Muscle of leg (tissue), 11 donors: ENCODE results near the gene POLD1. TPM values are rescaled to one million over a fixed set of nuclear protein-coding genes. Genes with fewer than 3 reads are reported as not detected.
A peak's percentile ranks its signal among the peaks of the same experiment; 100 is the strongest.

ENCODE experiments used
- DNase-seq: peaks from one replicate; pipeline ENCODE4 v3.0.0; 2013
- H3K27ac ChIP-seq: one replicate; pipeline ENCODE4 v1.5.1; 2013; ENCODE audit warnings: mild to moderate bottlenecking, low read length, control low read depth
- H3K27me3 ChIP-seq: one replicate; pipeline ENCODE4 v1.6.1; 2013; ENCODE audit warnings: low read length; ENCODE audit not compliant: control insufficient read depth, insufficient read depth
- H3K36me3 ChIP-seq: one replicate; pipeline ENCODE4 v1.6.1; 2013; ENCODE audit warnings: low read length; ENCODE audit not compliant: control insufficient read depth, insufficient read depth
- H3K4me1 ChIP-seq: one replicate; pipeline ENCODE4 v1.6.1; 2013; ENCODE audit warnings: low read length; ENCODE audit not compliant: control insufficient read depth, insufficient read depth
- H3K4me3 ChIP-seq: one replicate; pipeline ENCODE4 v1.5.1; 2013; ENCODE audit warnings: low read length, control low read depth
- H3K9me3 ChIP-seq: replicated peaks from 2 replicates; pipeline ENCODE4 v1.6.1; 2013; ENCODE audit warnings: low read depth, low read length; ENCODE audit not compliant: control insufficient read depth
- WGBS: methylation state at CpG from one replicate; pipeline ENCODE4 v1.1.5; 2013; ENCODE audit warnings: missing lambda C conversion rate; ENCODE audit not compliant: insufficient coverage; 5-methylcytosine and 5-hydroxymethylcytosine counted together
- polyA plus RNA-seq, 8 donors: library from polyadenylated mRNA; unstranded; fragments of 120-200 nt; gene quantifications; one replicate each; pipeline versions ENCODE4 v1.2.1 to v1.2.3, GENCODE V29; 2013; ENCODE audit warnings: inconsistent platforms in 1 of 8, low replicate concordance in 1 of 8; ENCODE audit not compliant: insufficient read length in 8 of 8, insufficient read depth in 1 of 8
- total RNA-seq: library from RNA; stranded (reverse); fragments of 120-200 nt; gene quantifications from one replicate; pipeline ENCODE4 v1.2.4, GENCODE V29; 2013

POLD1 gene
- total and polyA plus RNA-seq, 9 donors, result 17.6 to 26.9 (median 20.3) TPM

GRCh38 chr19:50427997-50428425 lies 43.9 kb downstream of the POLD1 start:
- WGBS, result 2% methylated on average over 34 of the region's 38 CpGs

GRCh38 chr19:50428772-50429463 lies 44.8 kb downstream of the POLD1 start:
- no peak overlapping the region for H3K27ac ChIP-seq

More at GRCh38 chr19:50427997-50428425, 43.9 kb downstream of the POLD1 start:
- Histone ChIP-seq H3K27me3 (peaks cover 47% of the 10 kb centered on the region), H3K27ac (peak overlapping the region; percentile 29), H3K4me3 (peak overlapping the region; percentile 15), H3K36me3 (no peaks in the 10 kb centered on the region), H3K9me3 (no peaks in the 10 kb centered on the region), H3K4me1 (peaks cover 30% of the 10 kb centered on the region)
- DNase-seq, result peak; percentile 95

GRCh38 chr19:50430888-50431342 lies 46.8 kb downstream of the POLD1 start:
- H3K9me3 ChIP-seq, result no peaks in the 10 kb centered on the region
- peak overlapping the region; percentile 92 for H3K27ac ChIP-seq
- H3K36me3 ChIP-seq, result no peaks in the 10 kb centered on the region
- H3K27me3 ChIP-seq, result peaks cover 52% of the 10 kb centered on the region
- peak; percentile 25 for DNase-seq
- peaks cover 50% of the 10 kb centered on the region for H3K4me1 ChIP-seq
- 10% methylated on average over 2 of the region's 13 CpGs for WGBS
- peak overlapping the region; percentile 57 for H3K4me3 ChIP-seq

More at GRCh38 chr19:50428772-50429463, 44.8 kb downstream of the POLD1 start:
- 100% methylated on average over 1 of the region's 7 CpGs for WGBS
- no peak for DNase-seq
- Histone ChIP-seq H3K36me3 (no peaks in the 10 kb centered on the region), H3K9me3 (no peaks in the 10 kb centered on the region), H3K4me1 (peaks cover 32% of the 10 kb centered on the region), H3K27me3 (peaks cover 49% of the 10 kb centered on the region), H3K4me3 (no peak overlapping the region)

- peak; percentile 90 for DNase-seq
- Histone ChIP-seq H3K9me3 (no peaks in the 10 kb centered on the region), H3K27me3 (peaks cover 52% of the 10 kb centered on the region), H3K36me3 (no peaks in the 10 kb centered on the region), H3K27ac (peak overlapping the region; percentile 92), H3K4me3 (peak overlapping the region; percentile 57), H3K4me1 (peaks cover 50% of the 10 kb centered on the region)
- WGBS, result under 1% methylated on average over 23 of the region's 54 CpGs
Observed at GRCh38 chr19:50431343-50432220, 47.4 kb downstream of the POLD1 start.

DNA sequence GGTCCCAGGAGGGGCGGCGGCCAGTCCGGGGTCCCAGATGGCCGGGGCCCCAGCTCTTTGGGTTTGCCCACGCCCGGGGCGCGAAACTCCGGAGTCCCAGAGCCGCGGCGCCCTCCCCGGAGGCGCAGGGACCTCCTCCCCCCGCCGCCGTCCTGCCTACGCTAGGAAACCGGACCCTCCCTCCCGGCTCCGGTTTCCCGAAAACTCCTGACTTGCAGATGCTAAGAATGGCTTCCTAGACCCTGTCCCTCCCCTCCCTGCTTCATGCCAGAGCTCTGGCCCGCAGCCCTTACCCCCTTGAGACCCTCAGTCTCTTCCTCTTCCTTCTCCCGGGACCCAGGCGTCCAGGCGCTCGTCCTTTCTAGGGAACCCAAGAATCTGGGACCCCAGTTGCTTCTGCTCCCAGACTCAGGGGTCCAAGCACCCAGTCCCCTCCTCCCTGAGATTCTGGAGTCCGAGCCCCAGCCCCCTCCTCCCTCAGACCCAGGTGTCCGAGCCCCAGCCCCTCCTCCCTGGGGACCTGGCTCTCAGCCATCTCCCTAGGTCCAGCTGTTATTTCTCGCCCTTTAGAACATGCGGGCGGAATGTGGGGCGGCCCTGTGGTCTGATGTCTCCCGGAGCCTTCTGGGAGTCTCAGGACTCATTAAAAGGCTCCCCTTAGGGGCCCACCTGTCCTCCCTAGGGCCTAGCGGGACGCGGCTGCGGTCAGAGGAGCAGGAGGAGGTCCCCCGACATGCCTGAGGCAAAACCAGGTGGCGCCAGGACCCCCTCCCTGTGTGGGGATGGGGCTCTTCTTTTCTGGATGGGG lies 48.3 kb downstream of the POLD1 start, which contains the start of gene MYBPC2:
Gene MYBPC2 (plus strand): TSS at position 672 of the 808 bp plus-strand sequence. CDS start 62 bp downstream, at position 734.
- Histone ChIP-seq H3K9me3 (no peaks in the 10 kb centered on the region), H3K27me3 (peaks cover 50% of the 10 kb centered on the region), H3K27ac (peak within 1 kb of the TSS; percentile 92), H3K4me1 (peaks cover 50% of the 10 kb centered on the region), H3K4me3 (peak within 1 kb of the TSS; percentile 57), H3K36me3 (no peaks in the 10 kb centered on the region)
- WGBS, result under 1% methylated on average over 33 of the region's 40 CpGs
- DNase-seq, result peak; percentile 85

GRCh38 chr19:50433201-50434180 lies 49.3 kb downstream of the POLD1 start:
- Histone ChIP-seq H3K4me1 (peaks cover 41% of the 10 kb centered on the region), H3K4me3 (peak overlapping the region; percentile 25), H3K27ac (peak overlapping the region; percentile 54), H3K36me3 (no peaks in the 10 kb centered on the region), H3K27me3 (peaks cover 41% of the 10 kb centered on the region), H3K9me3 (no peaks in the 10 kb centered on the region)
- 73% methylated on average over 9 of the region's 19 CpGs for WGBS
- DNase-seq, result no peak

- Histone ChIP-seq H3K4me1 (peaks cover 40% of the 10 kb centered on the region), H3K27ac (no peak overlapping the region), H3K36me3 (no peaks in the 10 kb centered on the region), H3K4me3 (no peak overlapping the region), H3K9me3 (no peaks in the 10 kb centered on the region), H3K27me3 (peaks cover 32% of the 10 kb centered on the region)
- DNase-seq, result peak; percentile 49
- 34% methylated on average over 7 of the region's 12 CpGs for WGBS
Observed at GRCh38 chr19:50434525-50434924, 50.4 kb downstream of the POLD1 start.

DNA sequence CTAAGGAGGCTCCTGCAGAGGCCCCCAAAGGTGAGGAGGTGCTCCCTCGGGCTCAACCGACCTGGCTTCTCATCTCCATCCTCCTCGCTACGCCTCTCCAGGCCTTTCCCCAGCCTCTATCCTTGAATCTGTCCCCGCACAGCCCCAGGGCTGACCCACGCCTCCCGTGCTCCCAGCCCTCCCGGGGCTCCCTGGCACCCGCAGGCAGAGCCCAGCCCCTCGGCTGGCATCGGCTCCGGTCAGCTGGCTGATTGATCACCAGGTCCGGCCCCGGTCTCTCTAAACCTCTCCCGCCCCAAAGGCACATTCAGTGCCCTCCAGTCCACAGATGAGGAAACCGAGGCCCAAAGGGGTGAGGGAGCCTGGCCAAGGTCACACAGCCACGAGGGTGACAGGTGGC lies 51.1 kb downstream of the POLD1 start:
- Histone ChIP-seq H3K36me3 (no peaks in the 10 kb centered on the region), H3K4me3 (no peak overlapping the region), H3K27ac (no peak overlapping the region), H3K27me3 (peaks cover 32% of the 10 kb centered on the region), H3K9me3 (no peaks in the 10 kb centered on the region), H3K4me1 (peaks cover 40% of the 10 kb centered on the region)
- DNase-seq, result no peak
- WGBS, result 85% methylated on average over 12 of the region's 17 CpGs

DNA sequence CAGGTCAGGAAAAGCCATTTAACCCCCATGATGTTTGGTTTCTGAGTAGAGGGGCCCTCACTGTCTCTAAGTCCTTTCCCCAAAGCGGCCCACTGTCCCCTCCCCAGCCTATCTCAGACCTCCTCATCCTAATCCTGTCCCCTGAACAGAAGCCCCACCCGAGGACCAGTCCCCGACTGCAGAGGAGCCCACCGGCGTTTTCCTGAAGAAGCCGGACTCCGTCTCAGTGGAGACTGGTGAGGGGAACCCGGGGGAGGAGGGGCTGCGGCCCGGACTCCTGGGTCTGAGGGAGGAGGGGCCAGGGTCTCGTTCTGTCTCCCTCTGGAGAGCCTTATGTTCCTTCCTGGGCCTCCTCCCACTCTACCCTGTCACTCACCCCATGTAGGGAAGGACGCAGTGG lies 51.5 kb downstream of the POLD1 start:
- Histone ChIP-seq H3K36me3 (no peaks in the 10 kb centered on the region), H3K27me3 (peaks cover 28% of the 10 kb centered on the region), H3K4me3 (no peak overlapping the region), H3K27ac (no peak overlapping the region), H3K9me3 (no peaks in the 10 kb centered on the region), H3K4me1 (peaks cover 38% of the 10 kb centered on the region)
- no peak for DNase-seq
- WGBS, result 70% methylated on average over 3 of the region's 12 CpGs
